Neural progenitor cell (in vitro differentiated cells): ENCODE data around the gene ZNF225. TPM values are rescaled to one million over a fixed set of nuclear protein-coding genes. Genes with fewer than 3 reads are reported as not detected.

Experiments used
- DNase-seq: peaks from one replicate; pipeline ENCODE4 v3.0.0-alpha.2; 2016; ENCODE audit warnings: low spot score
- H2AFZ ChIP-seq: fragments of 200-600 bp; sonication (generic); replicated peaks from 2 replicates; pipeline ENCODE4 v1.6.1; 2016; ENCODE audit warnings: antibody characterized with exemption
- H3F3A ChIP-seq: fragments of 200-600 bp; sonication (generic); 2 replicates; pipeline ENCODE4 v1.6.1; 2016; ENCODE audit warnings: antibody characterized with exemption, low read depth
- H3K27ac ChIP-seq: fragments of 200-600 bp; sonication (generic); 2 replicates; pipeline ENCODE4 v1.5.1; 2016; ENCODE audit warnings: mild to moderate bottlenecking
- H3K27me3 ChIP-seq: fragments of 200-600 bp; sonication (generic); 2 replicates; pipeline ENCODE4 v1.6.1; 2016; ENCODE audit warnings: mild to moderate bottlenecking, moderate library complexity
- H3K36me3 ChIP-seq: fragments of 200-600 bp; sonication (generic); 2 replicates; pipeline ENCODE4 v1.5.1; 2016
- H3K4me1 ChIP-seq: fragments of 200-600 bp; sonication (generic); 2 replicates; pipeline ENCODE4 v1.6.1; 2016; ENCODE audit warnings: mixed run types
- H3K4me2 ChIP-seq: fragments of 200-600 bp; sonication (generic); 2 replicates; pipeline ENCODE4 v1.6.1; 2016
- H3K4me3 ChIP-seq: fragments of 200-600 bp; sonication (generic); 2 replicates; pipeline ENCODE4 v1.5.1; 2016
- H3K79me2 ChIP-seq: fragments of 200-600 bp; sonication (generic); 2 replicates; pipeline ENCODE4 v1.6.1; 2016; ENCODE audit warnings: low read depth
- H3K9ac ChIP-seq: fragments of 200-600 bp; sonication (generic); 2 replicates; pipeline ENCODE4 v1.6.1; 2016
- H3K9me3 ChIP-seq: fragments of 200-600 bp; sonication (generic); 2 replicates; pipeline ENCODE4 v1.5.1; 2016; ENCODE audit warnings: low read depth
- H4K20me1 ChIP-seq: fragments of 200-600 bp; sonication (generic); 2 replicates; pipeline ENCODE4 v1.6.1; 2016; ENCODE audit warnings: low read depth
- H3K27ac Mint-ChIP-seq: 3 replicates; pipeline ENCODE4 v1.8.0; 2021; ENCODE audit warnings: mixed read lengths
- H3K27me3 Mint-ChIP-seq: 2 replicates; pipeline ENCODE4 v1.8.0; 2022; ENCODE audit warnings: low read depth, mild to moderate bottlenecking, inconsistent platforms, moderate library complexity, mixed read lengths; ENCODE audit not compliant: insufficient read depth
- H3K36me3 Mint-ChIP-seq: 3 replicates; pipeline ENCODE4 v1.8.0; 2021; ENCODE audit warnings: mixed read lengths
- H3K4me1 Mint-ChIP-seq: 3 replicates; pipeline ENCODE4 v1.8.0; 2021; ENCODE audit warnings: mixed read lengths
- H3K4me3 Mint-ChIP-seq: 3 replicates; pipeline ENCODE4 v1.8.0; 2021; ENCODE audit warnings: mild to moderate bottlenecking, moderate library complexity, mixed read lengths
- H3K9me3 Mint-ChIP-seq: 3 replicates; pipeline ENCODE4 v1.8.0; 2020; ENCODE audit warnings: mixed read lengths
- EZH2 ChIP-seq: fragments of 200-600 bp; sonication (generic); IDR thresholded peaks from 2 replicates; pipeline ENCODE4 v1.6.1; 2017; ENCODE audit warnings: antibody characterized with exemption, mild to moderate bottlenecking, moderate library complexity
- EZH2phosphoT487 ChIP-seq: fragments of 200-600 bp; sonication (generic); IDR thresholded peaks from 2 replicates; pipeline ENCODE4 v1.6.1; 2017; ENCODE audit warnings: antibody characterized with exemption
- small RNA-seq: library from RNA; depleted of rRNA; stranded (forward); fragments of <200 nt; gene quantifications from one replicate; pipeline ENCODE3, GENCODE V24; 2015
- total RNA-seq: library from RNA; depleted of rRNA; stranded (reverse); fragments of >200 nt; gene quantifications from 2 replicates; pipeline ENCODE4 v1.2.3, GENCODE V29; 2015; ENCODE audit warnings: low replicate concordance
- TF ChIP-seq, protein P1 (sequence below): fragments of 200-600 bp; sonication (generic); IDR thresholded peaks from 2 replicates; pipeline ENCODE4 v1.5.1; 2017; ENCODE audit warnings: antibody characterized with exemption, mild to moderate bottlenecking

Gene ZNF225
- total RNA-seq, 1 donor from 2014 or later = 11.2 TPM

DNA sequence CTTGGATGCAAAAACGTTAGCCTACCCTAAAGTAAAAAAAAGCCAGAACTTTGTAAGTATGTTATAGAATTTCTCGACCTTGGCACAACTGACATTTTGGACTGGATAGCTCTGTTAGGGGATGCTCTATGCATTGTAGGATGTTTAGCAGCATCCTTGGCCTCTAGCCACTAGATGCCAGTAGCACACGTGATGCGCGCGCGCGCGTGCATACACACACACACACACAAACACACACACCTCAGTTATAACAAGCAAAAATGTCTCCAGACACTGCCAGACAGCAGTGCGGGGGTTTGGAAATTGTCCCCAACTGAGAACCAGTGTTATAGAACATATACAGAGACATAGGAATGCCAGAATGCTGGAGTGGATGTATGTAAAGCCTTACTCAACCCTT lies 68.9 kb downstream of the ZNF225 start:
- Histone ChIP-seq H3K9me3 (peaks cover 19% of the 10 kb centered on the region), H3K36me3 (peaks cover 3% of the 10 kb centered on the region), H3K9ac (no peak overlapping the region), H3K27me3 (no peaks in the 10 kb centered on the region), H2AFZ (no peak overlapping the region), H3K27ac (no peak overlapping the region), H3K4me3 (no peak overlapping the region), H3F3A (no peaks in the 10 kb centered on the region), H3K4me1 (no peaks in the 10 kb centered on the region), H3K79me2 (no peaks in the 10 kb centered on the region), H4K20me1 (no peaks in the 10 kb centered on the region), H3K4me2 (no peak overlapping the region)
- no peak for TF ChIP-seq EZH2phosphoT487
- TF ChIP-seq, protein P1, sequence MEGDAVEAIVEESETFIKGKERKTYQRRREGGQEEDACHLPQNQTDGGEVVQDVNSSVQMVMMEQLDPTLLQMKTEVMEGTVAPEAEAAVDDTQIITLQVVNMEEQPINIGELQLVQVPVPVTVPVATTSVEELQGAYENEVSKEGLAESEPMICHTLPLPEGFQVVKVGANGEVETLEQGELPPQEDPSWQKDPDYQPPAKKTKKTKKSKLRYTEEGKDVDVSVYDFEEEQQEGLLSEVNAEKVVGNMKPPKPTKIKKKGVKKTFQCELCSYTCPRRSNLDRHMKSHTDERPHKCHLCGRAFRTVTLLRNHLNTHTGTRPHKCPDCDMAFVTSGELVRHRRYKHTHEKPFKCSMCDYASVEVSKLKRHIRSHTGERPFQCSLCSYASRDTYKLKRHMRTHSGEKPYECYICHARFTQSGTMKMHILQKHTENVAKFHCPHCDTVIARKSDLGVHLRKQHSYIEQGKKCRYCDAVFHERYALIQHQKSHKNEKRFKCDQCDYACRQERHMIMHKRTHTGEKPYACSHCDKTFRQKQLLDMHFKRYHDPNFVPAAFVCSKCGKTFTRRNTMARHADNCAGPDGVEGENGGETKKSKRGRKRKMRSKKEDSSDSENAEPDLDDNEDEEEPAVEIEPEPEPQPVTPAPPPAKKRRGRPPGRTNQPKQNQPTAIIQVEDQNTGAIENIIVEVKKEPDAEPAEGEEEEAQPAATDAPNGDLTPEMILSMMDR = no peak
- no peak for TF ChIP-seq EZH2
- DNase-seq = no peak
- Mint-ChIP-seq H3K36me3 (peaks cover 14% of the 10 kb centered on the region), H3K27ac (no peak overlapping the region), H3K9me3 (peaks cover 27% of the 10 kb centered on the region), H3K4me3 (no peak overlapping the region), H3K27me3 (no peaks in the 10 kb centered on the region), H3K4me1 (no peaks in the 10 kb centered on the region)

Small RNAs within 50 kb of the gene (small RNA-seq; reads per million reads assigned to genes)
- gene RNU6-902P = not detected

Other genes with a start within 250 kb of the ZNF225 start
- gene ZNF404, start 229.4 kb upstream of the ZNF225 start, total RNA-seq = 4.9 and 5.2 TPM in 2 replicates
- gene ZNF45, start 178.1 kb upstream of the ZNF225 start, total RNA-seq = 13.1 and 16.1 TPM in 2 replicates
- gene ZNF221, start 162.2 kb upstream of the ZNF225 start, total RNA-seq = 12.2 and 14.0 TPM in 2 replicates
- gene ZNF155, start 129.2 kb upstream of the ZNF225 start, total RNA-seq = 13.5 and 20.2 TPM in 2 replicates
- gene ZNF230, start 110.4 kb upstream of the ZNF225 start, total RNA-seq = 3.9 and 4.7 TPM in 2 replicates
- gene ZNF222, start 88.0 kb upstream of the ZNF225 start, total RNA-seq = 8.0 and 12.9 TPM in 2 replicates
- 12.2 and 21.1 TPM in 2 replicates for gene ZNF223, start 61.4 kb upstream of the ZNF225 start, total RNA-seq
- 4.0 and 5.6 TPM in 2 replicates for gene ZNF284, start 41.2 kb upstream of the ZNF225 start, total RNA-seq
- gene ZNF224, start 19.0 kb upstream of the ZNF225 start, total RNA-seq = 27.2 and 28.7 TPM in 2 replicates
- gene ZNF234, start 28.2 kb downstream of the ZNF225 start, total RNA-seq = 10.9 and 14.1 TPM in 2 replicates
- gene ZNF226, start 51.7 kb downstream of the ZNF225 start, total RNA-seq = 34.3 and 39.6 TPM in 2 replicates
- 37.3 and 45.0 TPM in 2 replicates for gene ZNF227, start 99.1 kb downstream of the ZNF225 start, total RNA-seq
- gene ZNF233, start 146.5 kb downstream of the ZNF225 start, total RNA-seq = 1.2 and 3.1 TPM in 2 replicates
- 8.1 and 9.6 TPM in 2 replicates for gene ZNF235, start 191.6 kb downstream of the ZNF225 start, total RNA-seq
- 11.4 and 18.2 TPM in 2 replicates for gene ZNF112, start 243.3 kb downstream of the ZNF225 start, total RNA-seq